H9 (cell line): Measurements from ENCODE around the gene TPCN2. TPM values are rescaled to one million over a fixed set of nuclear protein-coding genes. Genes with fewer than 3 reads are reported as not detected.

Source experiments
- DNase-seq: peaks from one replicate; pipeline ENCODE4 v3.0.0-alpha.2; 2017
- H2AFZ ChIP-seq: one replicate; pipeline ENCODE4 v1.6.1; 2013; ENCODE audit warnings: mild to moderate bottlenecking, low read length, control low read depth, moderate library complexity
- H2AK5ac ChIP-seq: 2 replicates; pipeline ENCODE4 v1.6.1; 2013; ENCODE audit warnings: low read length, control low read depth, mixed read lengths; ENCODE audit not compliant: insufficient read length
- H2BK120ac ChIP-seq: one replicate; pipeline ENCODE4 v1.6.1; 2013; ENCODE audit warnings: low read depth, mild to moderate bottlenecking, low read length, control low read depth, inconsistent platforms; ENCODE audit not compliant: poor library complexity, severe bottlenecking
- H2BK12ac ChIP-seq: 2 replicates; pipeline ENCODE4 v1.6.1; 2013; ENCODE audit warnings: low read length, control low read depth, mixed read lengths, low read depth; ENCODE audit not compliant: insufficient read length
- H2BK15ac ChIP-seq: 2 replicates; pipeline ENCODE4 v1.6.1; 2013; ENCODE audit warnings: low read depth, low read length, control low read depth
- H2BK20ac ChIP-seq: one replicate; pipeline ENCODE4 v1.6.1; 2013; ENCODE audit warnings: low read depth, mild to moderate bottlenecking, low read length, control low read depth, inconsistent platforms; ENCODE audit not compliant: poor library complexity, severe bottlenecking
- H2BK5ac ChIP-seq: 2 replicates; pipeline ENCODE4 v1.6.1; 2013; ENCODE audit warnings: low read length, control low read depth, mixed read lengths; ENCODE audit not compliant: insufficient read length
- H3K14ac ChIP-seq: 2 replicates; pipeline ENCODE4 v1.6.1; 2013; ENCODE audit warnings: low read length, control low read depth; ENCODE audit not compliant: insufficient read depth
- H3K18ac ChIP-seq: 2 replicates; pipeline ENCODE4 v1.6.1; 2013; ENCODE audit warnings: low read depth, mild to moderate bottlenecking, mixed read lengths, low read length, control low read depth; ENCODE audit not compliant: insufficient read length
- H3K23ac ChIP-seq: 2 replicates; pipeline ENCODE4 v1.6.1; 2013; ENCODE audit warnings: low read length, control low read depth, mixed read lengths, low read depth; ENCODE audit not compliant: insufficient read length
- H3K23me2 ChIP-seq: 2 replicates; pipeline ENCODE4 v1.6.1; 2013; ENCODE audit warnings: low read depth, mild to moderate bottlenecking, mixed read lengths, low read length, control low read depth; ENCODE audit not compliant: insufficient read length, poor library complexity, severe bottlenecking
- H3K27ac ChIP-seq: 2 replicates; pipeline ENCODE4 v1.5.1; 2013; ENCODE audit warnings: low read length, control low read depth, mixed read lengths, low read depth; ENCODE audit not compliant: insufficient read length
- H3K27me3 ChIP-seq: 2 replicates; pipeline ENCODE4 v1.6.1; 2013; ENCODE audit warnings: low read length, control low read depth, inconsistent platforms; ENCODE audit not compliant: insufficient read depth
- H3K4ac ChIP-seq: 2 replicates; pipeline ENCODE4 v1.6.1; 2013; ENCODE audit warnings: low read depth, mild to moderate bottlenecking, control low read depth, inconsistent platforms, low read length, moderate library complexity
- H3K4me1 ChIP-seq: 2 replicates; pipeline ENCODE4 v1.6.1; 2013; ENCODE audit warnings: low read length, control low read depth, inconsistent platforms; ENCODE audit not compliant: insufficient read depth
- H3K4me2 ChIP-seq: 2 replicates; pipeline ENCODE4 v1.6.1; 2013; ENCODE audit warnings: low read length, control low read depth, mixed read lengths; ENCODE audit not compliant: insufficient read length, insufficient read depth
- H3K56ac ChIP-seq: 2 replicates; pipeline ENCODE4 v1.6.1; 2013; ENCODE audit warnings: low read depth, mild to moderate bottlenecking, mixed read lengths, low read length, control low read depth; ENCODE audit not compliant: insufficient read length
- H3K79me1 ChIP-seq: 2 replicates; pipeline ENCODE4 v1.6.1; 2013; ENCODE audit warnings: low read depth, mild to moderate bottlenecking, moderate library complexity, low read length, control low read depth, inconsistent platforms; ENCODE audit not compliant: insufficient read depth, poor library complexity, severe bottlenecking
- H3K79me2 ChIP-seq: 2 replicates; pipeline ENCODE4 v1.6.1; 2013; ENCODE audit warnings: low read length, control low read depth, inconsistent platforms; ENCODE audit not compliant: insufficient read depth
- H3K9ac ChIP-seq: 2 replicates; pipeline ENCODE4 v1.6.1; 2013; ENCODE audit warnings: low read length, control low read depth, mixed read lengths; ENCODE audit not compliant: insufficient read length; ENCODE audit errors: extremely low read depth
- H3K9me3 ChIP-seq: one replicate; pipeline ENCODE4 v1.6.1; 2013; ENCODE audit warnings: low read depth, low read length, inconsistent platforms; ENCODE audit not compliant: control insufficient read depth
- H3T11ph ChIP-seq: one replicate; pipeline ENCODE4 v1.6.1; 2013; ENCODE audit warnings: mild to moderate bottlenecking, low read length, control low read depth, inconsistent platforms
- H4K20me1 ChIP-seq: one replicate; pipeline ENCODE4 v1.6.1; 2013; ENCODE audit not compliant: control insufficient read depth, insufficient read length, insufficient read depth
- H4K5ac ChIP-seq: 2 replicates; pipeline ENCODE4 v1.6.1; 2013; ENCODE audit warnings: low read depth, mild to moderate bottlenecking, mixed read lengths, low read length, control low read depth; ENCODE audit not compliant: insufficient read length
- H4K8ac ChIP-seq: replicated peaks from 2 replicates; pipeline ENCODE4 v1.6.1; 2013; ENCODE audit warnings: low read length, control low read depth, mixed read lengths, low read depth; ENCODE audit not compliant: insufficient read length
- H4K91ac ChIP-seq: 2 replicates; pipeline ENCODE4 v1.6.1; 2013; ENCODE audit warnings: low read depth, mild to moderate bottlenecking, moderate library complexity, mixed read lengths, low read length, control low read depth; ENCODE audit not compliant: insufficient read length
- H3K27ac Mint-ChIP-seq, 3 experiments: 2 replicates in 2 of 3; 3 replicates in 1 of 3; pipeline ENCODE4 v1.8.0; 2020 to 2021; ENCODE audit warnings: mixed read lengths in 3 of 3, mild to moderate bottlenecking in 1 of 3, moderate library complexity in 1 of 3
- H3K27me3 Mint-ChIP-seq: 2 replicates; pipeline ENCODE4 v1.8.0; 2021; ENCODE audit warnings: low read depth, mild to moderate bottlenecking, moderate library complexity, mixed read lengths
- H3K36me3 Mint-ChIP-seq, 3 experiments: 2 replicates in 2 of 3; 3 replicates in 1 of 3; pipeline ENCODE4 v1.8.0; 2020 to 2021; ENCODE audit warnings: low read depth in 3 of 3, mixed read lengths in 3 of 3; ENCODE audit not compliant: insufficient read depth in 1 of 3
- H3K4me1 Mint-ChIP-seq, 2 experiments: 2 replicates each; pipeline ENCODE4 v1.8.0; 2020; ENCODE audit warnings: mixed read lengths in 2 of 2
- H3K4me3 Mint-ChIP-seq, 2 experiments: 2 replicates in 1 of 2; 3 replicates in 1 of 2; pipeline ENCODE4 v1.8.0; 2020 to 2021; ENCODE audit warnings: mild to moderate bottlenecking in 2 of 2, mixed read lengths in 2 of 2, moderate library complexity in 1 of 2
- H3K9me3 Mint-ChIP-seq, 2 experiments: 2 replicates in 1 of 2; 3 replicates in 1 of 2; pipeline ENCODE4 v1.8.0; 2020; ENCODE audit warnings: mild to moderate bottlenecking in 2 of 2, mixed read lengths in 2 of 2, moderate library complexity in 1 of 2
- WGBS: extraction: QIAGEN DNeasy Blood & Tissue Kit; methylation state at CpG from one replicate; pipeline ENCODE4 v1.1.7; 2013; ENCODE audit warnings: missing lambda C conversion rate, low lambda C conversion rate, mixed read lengths; ENCODE audit not compliant: insufficient read length; ENCODE audit errors: extremely low coverage; 5-methylcytosine and 5-hydroxymethylcytosine counted together
- total RNA-seq: library from RNA; stranded (reverse); gene quantifications from 2 replicates; pipeline ENCODE4 v1.2.1, GENCODE V29; 2021
- TF ChIP-seq, protein P1 (sequence below): fragments of 200-600 bp; sonication (generic); conservative IDR thresholded peaks from 3 replicates; pipeline ENCODE4 v1.8.0; 2021; ENCODE audit warnings: antibody characterized with exemption, mild to moderate bottlenecking

TPCN2 gene
- total RNA-seq, 1 experiment from 2014 or later = 16.8 TPM

DNA sequence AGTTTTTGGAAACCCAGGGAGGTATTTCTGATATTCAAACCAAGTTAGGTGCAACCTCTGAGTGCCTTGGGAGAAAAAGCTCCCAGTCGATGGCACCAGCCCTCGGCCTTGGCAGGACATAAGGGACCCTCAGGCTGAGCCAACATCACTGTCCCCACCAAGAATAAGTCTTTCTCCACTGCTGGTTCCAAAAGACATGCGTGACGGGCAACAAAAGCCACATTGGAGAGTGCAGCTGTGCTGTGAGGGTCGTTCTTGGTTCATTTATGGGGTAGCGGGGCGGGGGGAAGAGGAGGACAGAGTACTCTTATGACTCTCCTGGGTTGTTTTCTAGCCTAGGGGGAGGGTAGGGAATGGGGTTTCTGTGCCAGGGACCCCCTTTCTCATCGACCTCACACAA lies 11.2 kb upstream of the TPCN2 start:
- no peaks in the 10 kb centered on the region for H3K79me2 ChIP-seq
- H4K5ac ChIP-seq = no peak overlapping the region
- H3K4me3 Mint-ChIP-seq = no peak overlapping the region
- H4K20me1 ChIP-seq = no peaks in the 10 kb centered on the region
- no peaks in the 10 kb centered on the region for H3K36me3 Mint-ChIP-seq
- no peak overlapping the region for H3K27ac Mint-ChIP-seq
- no peaks in the 10 kb centered on the region for H3K27me3 Mint-ChIP-seq
- H3K9ac ChIP-seq = no peak overlapping the region
- no peak overlapping the region for H2BK15ac ChIP-seq
- H3K27me3 ChIP-seq = no peaks in the 10 kb centered on the region
- H4K91ac ChIP-seq = no peak overlapping the region
- no peaks in the 10 kb centered on the region for H3K9me3 ChIP-seq
- H2AK5ac ChIP-seq = no peak overlapping the region
- H3K56ac ChIP-seq = no peak overlapping the region
- no peak overlapping the region for H3K27ac ChIP-seq
- peaks cover 24 to 30% of the 10 kb centered on the region in 2 experiments for H3K4me1 Mint-ChIP-seq
- H3K9me3 Mint-ChIP-seq = no peaks in the 10 kb centered on the region
- H3K4me2 ChIP-seq = no peak overlapping the region
- no peak overlapping the region for H3K18ac ChIP-seq
- H3K4ac ChIP-seq = no peak overlapping the region
- DNase-seq = no peak
- no peak overlapping the region for H2BK5ac ChIP-seq
- no CpG with 5 or more reads among the region's 8 CpGs for WGBS
- no peak overlapping the region for H2BK120ac ChIP-seq
- no peaks in the 10 kb centered on the region for H3K79me1 ChIP-seq
- no peaks in the 10 kb centered on the region; the same call in 1 of the 2 replicates for H3K4me1 ChIP-seq
- no peak overlapping the region for H3K14ac ChIP-seq
- H2BK12ac ChIP-seq = no peak overlapping the region
- H4K8ac ChIP-seq = no peak overlapping the region
- no peaks in the 10 kb centered on the region for H3K23me2 ChIP-seq
- H2AFZ ChIP-seq = no peak overlapping the region
- H3K23ac ChIP-seq = no peak overlapping the region
- no peak overlapping the region for H2BK20ac ChIP-seq
- TF ChIP-seq, protein P1, sequence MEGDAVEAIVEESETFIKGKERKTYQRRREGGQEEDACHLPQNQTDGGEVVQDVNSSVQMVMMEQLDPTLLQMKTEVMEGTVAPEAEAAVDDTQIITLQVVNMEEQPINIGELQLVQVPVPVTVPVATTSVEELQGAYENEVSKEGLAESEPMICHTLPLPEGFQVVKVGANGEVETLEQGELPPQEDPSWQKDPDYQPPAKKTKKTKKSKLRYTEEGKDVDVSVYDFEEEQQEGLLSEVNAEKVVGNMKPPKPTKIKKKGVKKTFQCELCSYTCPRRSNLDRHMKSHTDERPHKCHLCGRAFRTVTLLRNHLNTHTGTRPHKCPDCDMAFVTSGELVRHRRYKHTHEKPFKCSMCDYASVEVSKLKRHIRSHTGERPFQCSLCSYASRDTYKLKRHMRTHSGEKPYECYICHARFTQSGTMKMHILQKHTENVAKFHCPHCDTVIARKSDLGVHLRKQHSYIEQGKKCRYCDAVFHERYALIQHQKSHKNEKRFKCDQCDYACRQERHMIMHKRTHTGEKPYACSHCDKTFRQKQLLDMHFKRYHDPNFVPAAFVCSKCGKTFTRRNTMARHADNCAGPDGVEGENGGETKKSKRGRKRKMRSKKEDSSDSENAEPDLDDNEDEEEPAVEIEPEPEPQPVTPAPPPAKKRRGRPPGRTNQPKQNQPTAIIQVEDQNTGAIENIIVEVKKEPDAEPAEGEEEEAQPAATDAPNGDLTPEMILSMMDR = no peak
- H3T11ph ChIP-seq = no peak overlapping the region
